Vagina (tissue), 2 donors: ENCODE results near the gene KIF26A.

Experiments used
- CTCF ChIP-seq, 3 experiments: fragments of 450-650 bp in 2 of 3; fragments of 200-600 bp in 1 of 3; sonication (generic) in 1 of 3; IDR thresholded peaks; one replicate each; pipeline ENCODE4 v1.5.1; 2017 to 2019; ENCODE audit warnings: antibody characterized with exemption in 3 of 3, mild to moderate bottlenecking in 2 of 3, moderate library complexity in 2 of 3
- POLR2AphosphoS5 ChIP-seq, 2 donors: sonication (generic); formaldehyde crosslinking; IDR thresholded peaks; one replicate each; pipeline ENCODE4 v1.9.0; 2017; ENCODE audit warnings: antibody characterized with exemption in 2 of 2, mild to moderate bottlenecking in 2 of 2, low read depth in 1 of 2; ENCODE audit not compliant: insufficient read depth in 1 of 2

DNA sequence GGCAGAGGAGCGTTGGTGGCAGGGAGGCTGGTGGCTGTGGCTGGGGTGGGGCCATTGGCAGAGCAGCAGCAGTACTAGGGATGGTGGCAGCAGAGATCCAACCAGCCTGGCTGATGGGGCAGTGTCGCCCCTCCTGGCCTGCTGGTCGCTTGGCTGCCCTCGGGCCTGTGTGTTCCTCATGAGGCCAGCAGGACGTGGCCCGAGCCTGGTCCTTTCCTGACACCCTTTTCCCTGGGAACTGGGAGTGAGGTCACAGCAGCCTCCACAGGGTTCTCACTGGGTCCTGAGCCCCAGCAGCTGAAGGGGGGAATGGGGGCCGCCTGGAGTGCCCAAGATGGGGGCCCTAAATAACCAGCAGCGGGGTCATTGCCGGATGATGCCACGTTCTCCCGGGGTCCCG is 46.1 kb downstream of the KIF26A start:
- TF ChIP-seq CTCF (IDR thresholded peaks at IDR 0.05), result no peak
- TF ChIP-seq POLR2AphosphoS5 (IDR thresholded peaks at IDR 0.05; ENCODE audit: insufficient read depth in 1 of 2, low read depth in 1 of 2), result no peak
